T-helper 1 cell treated with Interleukin-12 subunit alpha and Interleukin-12 subunit beta and Interleukin-4 antibody, amounts not matched to agents 30 ng/mL and 1 ng/mL, for 36 hours (primary cell): ENCODE results near the gene MISP. TPM values are rescaled to one million over a fixed set of nuclear protein-coding genes. Genes with fewer than 3 reads are reported as not detected.

Source experiments
- intact Hi-C: fragments of 100-400 bp; cut with micrococcal nuclease; formaldehyde crosslinking; loops from one replicate; pipeline ENCODE4 v1.15.1; 2024
- total RNA-seq: library from RNA; stranded (reverse); gene quantifications from 2 replicates; pipeline ENCODE4 v1.2.3, GENCODE V29; 2022

The MISP gene
- total RNA-seq, 1 donor from 2014 or later: not detected

DNA sequence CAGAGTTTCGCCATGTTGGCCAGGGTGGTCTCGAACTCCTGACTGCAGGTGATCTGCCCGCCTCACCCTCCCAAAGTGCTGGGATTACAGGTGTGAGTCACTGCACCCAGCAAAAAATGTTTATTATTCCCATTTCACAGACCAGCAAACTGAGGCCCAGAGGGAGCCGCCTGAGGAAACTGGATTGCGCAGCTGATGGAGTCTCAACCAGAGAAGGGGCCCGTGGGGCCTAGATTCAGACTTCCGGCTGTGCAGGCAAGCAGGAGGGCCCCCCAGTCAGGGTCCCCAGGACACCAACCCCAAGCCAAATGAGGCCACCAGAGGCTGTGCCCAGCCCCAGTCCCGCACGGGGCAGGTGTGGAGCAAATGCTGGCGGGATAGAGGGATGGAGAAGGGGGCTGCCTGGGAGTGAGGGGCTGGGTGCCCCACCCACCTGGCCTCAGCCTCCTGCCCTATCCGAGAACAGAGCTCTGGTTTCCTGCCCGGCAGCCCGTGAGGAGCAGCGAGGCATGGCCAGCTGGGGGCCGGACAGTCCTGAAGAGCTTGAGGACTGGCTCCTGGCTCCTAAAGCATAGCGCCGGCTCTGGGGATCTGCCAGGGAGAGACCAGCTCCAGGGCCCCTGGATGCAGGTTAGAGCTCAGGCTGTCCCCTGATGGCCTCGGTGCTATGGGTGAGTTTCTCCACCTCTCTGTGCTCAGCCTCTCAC is 22.0 kb downstream of the MISP start:
- intact Hi-C loops: loop anchor here (5.0 kb wide), 1 partner anchor 209 kb away; the partner anchor contains the start of gene WDR18

DNA sequence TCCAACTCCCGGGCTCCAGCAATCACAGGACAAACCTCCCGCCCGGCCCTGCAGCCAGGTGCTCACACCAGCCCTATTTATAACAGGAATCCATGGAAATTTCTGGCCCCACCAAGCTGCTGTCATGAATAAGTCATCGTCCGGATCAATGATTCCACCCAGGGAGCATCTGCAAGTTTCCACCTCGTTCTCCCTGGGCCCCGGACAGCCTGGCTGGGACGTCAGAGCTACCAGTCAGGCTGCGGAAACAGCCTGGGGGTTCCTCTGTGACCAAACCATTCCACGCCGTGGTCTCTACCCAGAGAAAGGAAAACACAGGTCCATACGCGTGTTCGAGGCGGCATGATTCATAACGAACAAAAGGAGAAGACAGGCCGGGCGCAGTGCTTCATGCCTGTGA is 25.6 kb downstream of the MISP start:
- intact Hi-C loops: no loop called here

- intact Hi-C loops: no loop called here
Measured at GRCh38 chr19:778910-779653, 28.2 kb downstream of the MISP start.

DNA sequence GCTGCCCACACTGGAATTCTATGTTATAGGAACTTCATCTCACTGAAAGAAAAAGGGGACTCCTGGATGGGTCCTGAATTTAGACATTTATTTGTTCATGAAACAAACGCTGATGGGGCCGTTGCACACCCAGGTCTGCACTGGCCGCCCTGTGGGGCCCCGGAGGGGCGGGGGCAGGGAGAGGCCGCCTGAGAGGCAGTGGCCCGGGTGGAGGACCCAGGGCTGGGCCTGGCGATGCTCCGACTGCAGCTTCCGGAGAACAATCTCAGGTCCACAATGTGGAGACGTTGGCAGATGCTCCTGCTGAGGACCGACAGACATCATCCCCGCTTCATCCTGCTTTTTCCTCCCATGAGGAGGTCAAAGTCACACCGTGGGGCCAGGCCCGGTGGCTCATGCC is 30.0 kb downstream of the MISP start:
- intact Hi-C loops: no loop called here

- intact Hi-C loops: no loop called here
Measured at GRCh38 chr19:781800-782184, 30.9 kb downstream of the MISP start.

DNA sequence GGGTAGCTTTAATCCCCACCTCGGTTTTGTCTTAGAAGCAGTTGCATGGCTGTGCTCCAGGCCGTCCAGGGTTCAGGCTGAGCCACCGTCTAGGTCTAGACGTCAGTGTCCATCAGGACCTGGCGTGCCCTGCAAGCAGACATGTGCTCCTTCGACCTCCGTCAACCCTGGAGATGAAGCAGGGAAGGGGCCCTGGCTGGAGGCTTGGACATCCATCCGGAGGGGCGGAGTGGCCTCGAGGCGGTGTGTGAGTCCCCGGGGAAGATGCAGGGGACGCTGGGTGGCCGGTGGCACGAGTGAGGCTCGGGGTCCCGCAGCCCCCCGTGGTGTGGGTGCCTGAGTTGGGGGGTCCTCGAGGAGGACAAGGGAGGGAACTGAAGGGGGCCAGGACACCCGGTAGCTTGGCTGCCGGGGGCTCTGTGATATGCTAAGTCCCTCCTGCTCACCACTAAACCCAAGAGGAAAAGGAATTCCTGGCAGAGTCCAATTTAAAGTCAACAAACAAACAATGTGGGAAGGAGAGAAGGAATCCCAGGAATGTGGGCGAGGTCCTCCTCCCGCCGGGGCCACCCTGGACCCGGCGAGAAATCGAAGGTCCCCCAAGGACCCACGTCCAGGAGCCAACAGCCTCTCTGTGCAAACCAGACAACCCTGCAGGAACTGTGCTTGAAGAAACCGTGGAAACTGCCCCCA is 31.4 kb downstream of the MISP start:
- intact Hi-C loops: no loop called here

GRCh38 chr19:782878-783668 is 32.2 kb downstream of the MISP start:
- intact Hi-C loops: no loop called here

DNA sequence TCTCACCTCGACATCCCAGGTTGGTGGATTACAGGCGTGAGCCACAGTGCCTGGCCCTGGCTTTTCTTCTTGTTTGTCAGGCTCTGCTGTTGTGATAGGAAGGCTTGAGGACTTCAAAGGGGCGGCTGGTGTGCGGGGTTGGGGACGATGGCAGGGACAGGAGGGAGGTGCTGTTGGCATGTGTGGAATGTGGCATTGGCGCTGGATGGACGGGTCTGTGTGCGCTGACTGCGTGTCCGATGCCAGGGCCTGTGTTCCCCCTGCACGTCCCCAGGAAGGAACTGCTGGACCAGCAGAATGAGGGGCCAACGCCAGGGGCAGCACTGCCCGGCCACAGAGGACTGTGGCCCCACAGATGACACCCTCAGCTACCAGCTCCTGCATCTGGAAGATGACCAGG is 33.6 kb downstream of the MISP start:
- intact Hi-C loops: no loop called here

DNA sequence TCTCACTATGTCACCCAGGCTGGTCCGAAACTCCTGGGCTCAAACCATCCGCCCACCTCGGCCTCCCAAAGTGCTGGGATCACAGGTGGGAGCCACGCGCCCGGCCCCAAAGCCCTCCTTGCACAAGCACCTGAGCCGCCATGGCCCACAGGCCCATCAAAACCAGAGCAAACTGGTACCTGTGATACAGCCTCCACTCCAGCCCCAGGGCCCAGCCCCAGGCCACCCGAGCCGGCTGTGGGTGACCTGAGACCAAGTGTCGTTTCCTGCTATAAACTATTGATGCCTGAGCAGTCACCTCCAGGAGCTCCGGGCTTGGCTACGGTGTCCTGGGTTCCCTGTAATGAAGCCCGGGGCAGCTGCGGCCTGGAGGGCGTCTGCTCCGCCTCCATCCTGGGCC is 36.6 kb downstream of the MISP start:
- intact Hi-C loops: no loop called here

- intact Hi-C loops: no loop called here
Measured at GRCh38 chr19:788686-788982, 37.7 kb downstream of the MISP start.

DNA sequence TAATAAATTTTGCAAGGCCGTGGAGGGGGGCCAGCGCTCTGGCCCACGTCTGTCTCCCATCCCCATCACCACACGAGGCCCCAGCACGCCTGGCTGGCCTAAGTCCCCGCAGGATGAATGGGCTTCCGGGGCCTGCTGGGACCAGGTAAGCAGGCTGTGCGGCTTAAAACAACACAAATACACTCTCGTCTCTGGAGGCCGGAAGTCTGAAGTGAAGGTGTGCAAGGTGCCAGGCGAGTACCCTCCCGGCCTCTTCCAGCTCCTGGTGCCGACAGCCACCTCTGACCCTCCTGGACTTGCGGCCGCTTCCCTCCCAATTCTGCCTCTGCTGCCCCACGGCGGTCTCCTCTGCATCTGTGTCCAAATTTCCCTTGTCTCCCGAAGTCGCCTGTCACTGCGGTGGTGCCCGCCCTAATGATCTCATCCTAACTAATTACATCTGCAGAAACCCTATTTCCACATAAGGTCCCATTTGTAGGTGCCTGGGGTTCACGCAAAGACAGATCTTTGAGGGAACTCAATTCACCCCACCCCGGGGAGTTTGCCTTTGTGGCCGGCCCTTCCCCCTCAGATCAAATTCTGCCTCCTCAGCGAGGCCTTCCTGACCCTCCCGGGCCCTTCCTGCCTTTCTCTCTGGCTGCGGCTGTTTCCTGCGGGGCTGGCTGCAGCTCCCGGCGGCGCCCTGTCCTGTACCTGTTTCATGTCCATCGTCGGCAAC is 38.2 kb downstream of the MISP start:
- intact Hi-C loops: no loop called here

GRCh38 chr19:789701-790060 is 38.8 kb downstream of the MISP start:
- intact Hi-C loops: no loop called here

GRCh38 chr19:791007-791566 is 40.2 kb downstream of the MISP start:
- intact Hi-C loops: no loop called here

DNA sequence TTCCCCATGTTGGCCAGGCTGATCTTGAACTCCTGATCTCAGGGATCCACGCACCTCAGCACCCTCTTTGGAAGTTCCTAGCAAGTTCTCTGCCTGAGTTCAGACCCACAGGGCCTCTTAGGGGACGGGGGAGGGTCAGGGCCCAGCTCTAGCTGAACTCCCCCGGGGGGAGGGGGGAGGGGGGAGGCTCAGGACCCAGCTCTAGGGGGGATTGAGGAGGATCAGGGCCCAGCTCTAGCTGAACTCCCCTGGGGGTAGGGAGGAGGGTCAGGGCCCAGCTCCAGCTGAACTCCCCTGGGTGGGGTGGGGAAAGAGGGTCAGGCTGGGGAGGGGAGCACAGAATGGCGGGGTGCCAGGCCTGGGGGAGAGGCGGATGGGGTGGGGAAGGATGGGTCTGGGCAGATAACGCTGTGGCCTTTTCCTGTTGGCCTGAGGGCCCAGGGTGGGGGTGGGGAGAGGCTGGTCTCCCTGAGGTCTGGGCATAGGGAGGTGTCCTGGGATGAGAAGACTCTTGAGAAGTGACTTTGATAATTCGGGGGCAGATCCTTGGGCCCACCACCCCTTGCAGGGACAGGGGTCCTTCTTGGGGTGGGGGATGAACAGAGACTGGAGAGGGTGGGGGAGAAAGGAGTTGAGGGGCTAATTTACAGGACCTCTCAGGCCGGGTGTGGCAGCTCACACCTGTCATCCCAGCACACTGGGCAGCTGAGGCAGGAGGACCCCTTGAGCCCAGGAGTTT is 40.8 kb downstream of the MISP start:
- intact Hi-C loops: no loop called here

DNA sequence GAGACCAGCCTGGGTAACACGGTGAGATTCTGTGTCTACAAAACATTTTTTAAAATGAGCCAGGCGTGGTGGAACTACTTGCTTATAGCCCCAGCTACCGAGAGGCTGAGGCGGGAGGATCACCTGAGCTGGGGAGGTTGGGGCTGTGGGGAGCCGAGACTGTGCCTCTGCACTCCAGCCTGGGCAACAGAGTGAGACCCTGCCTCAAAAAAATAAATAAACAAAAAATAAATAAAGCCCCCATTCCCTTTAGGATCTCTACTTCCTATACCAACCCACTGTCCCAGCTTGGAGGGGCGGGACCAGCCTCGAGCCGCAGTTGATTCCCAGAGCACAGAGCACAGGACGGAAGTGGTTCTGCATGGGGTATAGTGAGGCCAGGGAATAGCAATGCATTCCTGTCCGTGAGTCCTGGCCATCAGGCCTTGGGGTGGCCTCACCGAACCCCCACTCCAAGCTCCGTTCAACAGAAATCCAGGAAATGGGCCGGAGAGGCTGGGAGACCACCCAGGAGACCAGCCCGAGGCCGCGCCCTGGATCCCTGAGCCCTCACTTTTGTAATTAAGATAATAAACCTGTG is 41.5 kb downstream of the MISP start:
- intact Hi-C loops: no loop called here

GRCh38 chr19:793806-794205 is 42.9 kb downstream of the MISP start:
- intact Hi-C loops: no loop called here

DNA sequence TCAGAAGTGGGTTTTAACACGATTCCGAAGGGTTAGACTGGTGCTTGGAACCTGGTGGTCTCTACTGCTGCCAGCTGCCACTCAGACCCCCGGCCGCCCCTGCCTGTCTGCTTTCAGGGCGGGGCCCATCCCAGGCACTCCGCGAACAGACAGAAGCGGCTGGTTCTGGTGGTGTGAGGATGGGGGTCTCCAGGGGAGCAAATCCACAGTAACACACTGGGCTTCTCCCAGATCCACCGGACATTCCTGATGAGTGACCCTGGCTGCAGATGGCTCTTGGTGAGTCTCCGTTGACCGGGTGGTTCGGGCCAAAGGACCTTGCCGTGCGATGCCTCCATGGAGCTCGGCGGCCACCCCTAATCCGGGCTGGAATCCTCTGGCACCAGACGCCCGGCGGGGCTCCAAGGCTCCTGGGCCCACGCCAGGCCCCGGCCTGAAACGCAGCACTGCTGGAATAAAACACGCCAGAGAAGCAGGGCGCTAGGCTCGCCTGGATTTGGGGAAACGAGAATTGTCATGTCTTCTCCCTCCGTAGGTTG is 44.2 kb downstream of the MISP start:
- intact Hi-C loops: loop anchor here (5.0 kb wide), 2 partner anchors 112 to 1302 kb away; partner anchors contain the start of genes IZUMO4 and MOB3A

GRCh38 chr19:795691-796581 is 45.0 kb downstream of the MISP start:
- intact Hi-C loops: loop anchor here (2.0 to 5.0 kb wide), 6 partner anchors 67 to 1301 kb away; partner anchors contain the start of genes IZUMO4, MOB3A, RNU6-2 and TMEM259
